Nephron progenitor cell (in vitro differentiated cells): ENCODE measurements around the gene PDCD1.
A peak's percentile ranks its signal among the peaks of the same experiment; 100 is the strongest.
"Not testable (repeated sequence)": the region's sequence is repeated elsewhere in the genome, so short reads cannot be mapped to it uniquely, and the experiment has no call there.

ENCODE experiments used
- DNase-seq: peaks from one replicate; pipeline ENCODE4 v3.0.0; 2021
- H3K27ac Mint-ChIP-seq: 2 replicates; pipeline ENCODE4 v1.8.0; 2021; ENCODE audit warnings: mild to moderate bottlenecking, moderate library complexity, mixed read lengths
- H3K27me3 Mint-ChIP-seq: 2 replicates; pipeline ENCODE4 v1.8.0; 2021; ENCODE audit warnings: mild to moderate bottlenecking, low read depth, mixed read lengths; ENCODE audit not compliant: poor library complexity
- H3K36me3 Mint-ChIP-seq: 2 replicates; pipeline ENCODE4 v1.8.0; 2021; ENCODE audit warnings: low read depth, mixed read lengths
- H3K4me1 Mint-ChIP-seq: 2 replicates; pipeline ENCODE4 v1.8.0; 2021; ENCODE audit warnings: mixed read lengths
- H3K4me3 Mint-ChIP-seq: 2 replicates; pipeline ENCODE4 v1.8.0; 2021; ENCODE audit warnings: mild to moderate bottlenecking, moderate library complexity, mixed read lengths
- H3K9me3 Mint-ChIP-seq: 2 replicates; pipeline ENCODE4 v1.8.0; 2021; ENCODE audit warnings: mild to moderate bottlenecking, moderate library complexity, mixed read lengths
- TF ChIP-seq, protein P1 (sequence below): fragments of 200-600 bp; sonication (generic); IDR thresholded peaks from 2 replicates; pipeline ENCODE4 v1.5.0; 2021; ENCODE audit warnings: antibody characterized with exemption

The PDCD1 gene

DNA sequence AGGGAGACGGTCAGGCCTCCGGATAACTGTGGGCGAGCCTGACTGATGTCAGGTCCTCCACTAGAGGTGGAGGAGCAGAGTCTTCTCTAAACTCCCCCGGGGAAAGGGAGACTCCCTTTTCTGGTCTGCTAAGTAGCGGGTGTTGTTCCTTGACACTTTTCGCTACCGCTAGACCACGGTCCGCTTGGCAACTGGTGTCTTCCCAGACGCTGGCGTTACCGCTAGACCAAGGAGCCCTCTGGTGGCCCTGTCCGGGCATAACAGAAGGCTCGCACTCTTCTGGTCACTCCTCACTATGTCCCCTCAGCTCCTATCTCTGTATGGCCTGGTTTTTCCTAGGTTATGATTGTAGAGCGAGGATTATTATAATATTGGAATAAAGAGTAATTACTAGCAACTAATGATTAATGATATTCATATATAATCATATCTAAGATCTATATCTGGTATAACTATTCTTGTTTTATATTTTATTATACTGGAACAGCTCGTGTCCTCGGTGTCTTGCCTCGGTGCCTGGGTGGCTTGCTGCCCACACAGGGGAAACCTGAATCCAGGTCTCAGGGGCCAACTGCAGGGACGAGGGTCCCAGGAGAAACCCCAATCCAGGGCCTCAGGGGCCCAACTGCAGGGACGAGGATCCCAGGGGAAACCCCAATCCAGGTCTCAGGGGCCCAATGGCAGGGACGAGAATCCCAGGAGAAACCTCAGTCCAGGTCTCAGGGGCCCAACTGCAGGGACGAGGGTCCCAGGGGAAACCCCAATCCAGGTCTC lies 17.2 kb upstream of the PDCD1 start:
- not testable (repeated sequence) for H3K36me3 Mint-ChIP-seq, H3K4me3 Mint-ChIP-seq, H3K27ac Mint-ChIP-seq, H3K4me1 Mint-ChIP-seq
- TF ChIP-seq, protein P1, sequence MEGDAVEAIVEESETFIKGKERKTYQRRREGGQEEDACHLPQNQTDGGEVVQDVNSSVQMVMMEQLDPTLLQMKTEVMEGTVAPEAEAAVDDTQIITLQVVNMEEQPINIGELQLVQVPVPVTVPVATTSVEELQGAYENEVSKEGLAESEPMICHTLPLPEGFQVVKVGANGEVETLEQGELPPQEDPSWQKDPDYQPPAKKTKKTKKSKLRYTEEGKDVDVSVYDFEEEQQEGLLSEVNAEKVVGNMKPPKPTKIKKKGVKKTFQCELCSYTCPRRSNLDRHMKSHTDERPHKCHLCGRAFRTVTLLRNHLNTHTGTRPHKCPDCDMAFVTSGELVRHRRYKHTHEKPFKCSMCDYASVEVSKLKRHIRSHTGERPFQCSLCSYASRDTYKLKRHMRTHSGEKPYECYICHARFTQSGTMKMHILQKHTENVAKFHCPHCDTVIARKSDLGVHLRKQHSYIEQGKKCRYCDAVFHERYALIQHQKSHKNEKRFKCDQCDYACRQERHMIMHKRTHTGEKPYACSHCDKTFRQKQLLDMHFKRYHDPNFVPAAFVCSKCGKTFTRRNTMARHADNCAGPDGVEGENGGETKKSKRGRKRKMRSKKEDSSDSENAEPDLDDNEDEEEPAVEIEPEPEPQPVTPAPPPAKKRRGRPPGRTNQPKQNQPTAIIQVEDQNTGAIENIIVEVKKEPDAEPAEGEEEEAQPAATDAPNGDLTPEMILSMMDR: peak; percentile 46
- Mint-ChIP-seq H3K27me3 (peaks cover 21% of the 10 kb centered on the region), H3K9me3 (peaks cover 24% of the 10 kb centered on the region)
- peak; percentile 53 for DNase-seq

DNA sequence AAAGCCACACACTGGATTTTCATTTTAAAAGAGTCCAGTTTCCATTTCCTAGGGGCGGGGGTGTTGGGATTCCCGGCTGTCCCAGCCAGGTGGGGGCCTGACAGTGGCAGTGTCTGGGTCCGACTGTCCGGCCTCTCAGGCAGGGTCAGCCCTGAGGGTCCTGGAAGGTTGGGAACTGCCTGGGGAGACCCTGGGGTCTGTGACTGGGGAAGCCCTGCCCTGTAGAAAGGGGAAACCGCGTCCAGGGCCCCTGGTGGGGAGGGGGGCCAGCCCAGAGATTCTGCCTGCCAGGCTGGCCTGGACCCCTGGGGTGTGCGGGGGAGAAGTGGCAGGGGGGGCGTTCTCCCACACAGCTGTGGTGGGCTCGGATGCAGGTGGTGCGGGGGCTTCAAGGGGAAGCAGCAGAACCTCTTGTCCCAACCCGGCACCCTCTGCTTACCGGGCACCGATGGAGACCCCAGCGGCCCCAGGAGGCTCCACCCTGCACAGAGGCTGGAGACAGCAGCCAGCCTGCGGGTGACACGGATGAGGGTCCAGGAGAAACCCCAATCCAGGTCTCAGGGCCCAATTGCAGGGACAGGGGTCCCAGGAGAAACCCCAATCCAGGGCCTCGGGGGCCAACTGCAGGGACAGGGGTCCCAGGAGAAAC lies 15.7 kb upstream of the PDCD1 start:
- H3K4me3 Mint-ChIP-seq: no peak overlapping the region
- peaks cover 13% of the 10 kb centered on the region for H3K27me3 Mint-ChIP-seq
- no peak overlapping the region for H3K27ac Mint-ChIP-seq
- H3K9me3 Mint-ChIP-seq: peaks cover 24% of the 10 kb centered on the region
- H3K36me3 Mint-ChIP-seq: peaks cover 7% of the 10 kb centered on the region
- TF ChIP-seq, protein P1: no peak
- peaks cover 5% of the 10 kb centered on the region for H3K4me1 Mint-ChIP-seq
- DNase-seq: no peak

DNA sequence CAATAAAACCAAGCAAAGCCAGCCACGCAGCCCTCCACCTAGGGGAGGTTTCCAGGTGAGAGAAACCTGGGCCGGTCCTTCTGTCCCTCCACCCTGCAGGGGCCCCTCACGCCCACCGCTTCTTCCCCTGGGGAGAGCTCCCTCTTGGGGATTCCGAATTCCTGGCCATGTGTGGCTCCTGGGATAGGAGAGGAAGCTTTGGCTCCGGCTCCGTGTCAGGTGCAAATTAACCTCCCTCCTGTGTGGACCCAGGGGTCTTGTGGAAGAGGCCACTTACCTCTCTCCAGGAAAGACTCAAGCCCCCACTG lies 15.1 kb upstream of the PDCD1 start:
- Mint-ChIP-seq H3K4me3 (no peak overlapping the region), H3K4me1 (peaks cover 5% of the 10 kb centered on the region), H3K9me3 (peaks cover 24% of the 10 kb centered on the region), H3K27ac (no peak overlapping the region), H3K27me3 (peaks cover 10% of the 10 kb centered on the region), H3K36me3 (peaks cover 7% of the 10 kb centered on the region)
- no peak for DNase-seq
- TF ChIP-seq, protein P1: no peak

DNA sequence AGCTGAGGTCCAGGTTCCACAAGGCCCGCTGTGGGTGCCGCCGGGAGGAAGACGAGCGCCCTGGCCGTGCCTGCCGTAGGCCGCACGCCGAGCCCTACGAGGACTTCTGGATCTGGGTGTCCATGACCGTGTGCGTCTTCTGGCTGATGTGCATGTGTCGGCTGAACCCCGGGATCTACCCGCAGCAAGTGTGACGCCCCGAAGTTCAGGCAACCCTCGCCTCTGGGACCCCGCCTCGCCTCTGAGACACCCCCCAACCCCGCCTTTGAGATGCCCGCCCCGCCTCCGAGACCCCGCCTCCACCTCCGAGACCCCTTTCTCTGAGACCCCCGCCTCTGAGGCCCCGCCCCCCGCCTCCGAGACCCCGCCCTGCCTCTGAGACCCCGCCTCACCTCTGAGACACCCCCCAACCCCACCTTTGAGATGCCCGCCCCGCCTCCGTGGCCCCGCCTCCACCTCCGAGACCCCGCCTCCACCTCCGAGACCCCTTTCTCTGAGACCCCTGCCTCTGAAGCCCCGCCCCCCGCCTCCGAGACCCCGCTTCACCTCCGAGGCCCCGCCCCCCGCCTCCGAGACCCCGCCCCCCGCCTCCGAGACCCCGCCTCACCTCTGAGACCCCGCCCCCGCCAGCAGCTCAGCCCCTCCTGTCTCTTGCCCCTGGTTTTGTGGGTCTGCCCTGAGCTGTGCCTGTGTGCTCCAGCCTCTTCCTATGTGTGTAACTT lies 14.5 kb upstream of the PDCD1 start:
- peaks cover 24% of the 10 kb centered on the region for H3K9me3 Mint-ChIP-seq
- H3K27ac Mint-ChIP-seq: no peak overlapping the region
- peaks cover 7% of the 10 kb centered on the region for H3K27me3 Mint-ChIP-seq
- TF ChIP-seq, protein P1: no peak
- DNase-seq: no peak
- H3K4me3 Mint-ChIP-seq: no peak overlapping the region
- H3K36me3 Mint-ChIP-seq: peaks cover 7% of the 10 kb centered on the region
- H3K4me1 Mint-ChIP-seq: peaks cover 9% of the 10 kb centered on the region

DNA sequence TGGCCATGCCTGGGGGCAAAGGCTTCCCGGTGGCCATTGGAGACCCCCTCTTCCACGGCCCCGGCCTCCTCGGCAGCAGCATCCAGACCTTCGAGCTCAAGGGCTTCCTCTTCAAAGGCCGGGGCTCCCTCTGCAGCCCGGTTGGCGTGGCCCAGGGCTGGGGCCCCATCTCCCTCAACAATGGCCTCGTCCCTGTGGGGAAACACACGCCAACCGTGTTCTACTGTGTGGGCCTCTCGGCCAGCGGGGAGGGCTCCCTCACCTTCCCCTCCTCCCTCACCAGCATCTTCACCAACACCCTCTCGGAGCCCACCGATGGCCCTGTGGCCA lies 13.6 kb upstream of the PDCD1 start:
- peaks cover 7% of the 10 kb centered on the region for H3K36me3 Mint-ChIP-seq
- H3K4me3 Mint-ChIP-seq: no peak overlapping the region
- H3K27ac Mint-ChIP-seq: no peak overlapping the region
- H3K4me1 Mint-ChIP-seq: peaks cover 11% of the 10 kb centered on the region
- TF ChIP-seq, protein P1: no peak
- peaks cover 13% of the 10 kb centered on the region for H3K27me3 Mint-ChIP-seq
- DNase-seq: no peak
- H3K9me3 Mint-ChIP-seq: peaks cover 24% of the 10 kb centered on the region
